ENCODE measurements around the gene STPG1.

STPG1 gene

GRCh38 chr1:24369801-24370200 is 43.8 kb downstream of the STPG1 start:
- Histone ChIP-seq H3K27me3 (ENCODE audit: insufficient read depth, low read length) (no peaks in the 10 kb centered on the region), H3K23ac (ENCODE audit: low read length) (no peak overlapping the region), H4K91ac (ENCODE audit: low read depth, low read length) (no peak overlapping the region), H3K79me2 (ENCODE audit: control insufficient read depth, insufficient read depth, low read length, poor library complexity) (no peaks in the 10 kb centered on the region), H3K9me3 (ENCODE audit: insufficient read depth, low read depth, low read length) (peaks cover 2% of the 10 kb centered on the region), H3K4me3 (ENCODE audit: low read depth, low read length) (no peak overlapping the region), H2BK120ac (ENCODE audit: insufficient read depth, low read length, poor library complexity) (no peak overlapping the region), H3K4ac (ENCODE audit: low read depth, low read length) (no peak overlapping the region), H3K27ac (ENCODE audit: low read depth, low read length) (no peak overlapping the region), H3K4me1 (ENCODE audit: control insufficient read depth in 1 of 2, insufficient read depth in 2 of 2, low read length in 2 of 2) (no peaks in the 10 kb centered on the region), H3K36me3 (ENCODE audit: control insufficient read depth in 1 of 2, insufficient read depth in 2 of 2, low read length in 2 of 2) (peaks cover 2% of the 10 kb centered on the region in 2 experiments), H3K14ac (ENCODE audit: low read length) (no peak overlapping the region), H3K4me2 (ENCODE audit: low read length) (no peak overlapping the region), H3K18ac (ENCODE audit: low read length) (no peak overlapping the region), H3K9ac (ENCODE audit: low read length) (no peak overlapping the region), H2AK5ac (ENCODE audit: low read length) (no peak overlapping the region), H2AFZ (ENCODE audit: insufficient read depth, low read length, poor library complexity) (no peak overlapping the region), H4K12ac (ENCODE audit: low read depth, low read length) (no peak overlapping the region), H2BK12ac (ENCODE audit: low read length) (no peak overlapping the region), H4K8ac (ENCODE audit: low read depth, low read length) (no peak overlapping the region), H2BK5ac (ENCODE audit: low read depth, low read length, poor library complexity) (no peak overlapping the region), H3K79me1 (ENCODE audit: low read length) (no peaks in the 10 kb centered on the region)
- DNase-seq = no peak
- no CpG with 5 or more reads among the region's 4 CpGs for WGBS (ENCODE audit: extremely low coverage, insufficient coverage, insufficient read length)

GRCh38 chr1:24369199-24369598 is 44.4 kb downstream of the STPG1 start:
- no peaks in the 10 kb centered on the region for H3K79me1 ChIP-seq (ENCODE audit: low read length)
- H3K18ac ChIP-seq (ENCODE audit: low read length) = no peak overlapping the region
- no peak overlapping the region for H3K4me3 ChIP-seq (ENCODE audit: low read depth, low read length)
- no peak overlapping the region for H2AK5ac ChIP-seq (ENCODE audit: low read length)
- no peak overlapping the region for H3K27ac ChIP-seq (ENCODE audit: low read depth, low read length)
- no peak overlapping the region for H2AFZ ChIP-seq (ENCODE audit: insufficient read depth, low read length, poor library complexity)
- H4K8ac ChIP-seq (ENCODE audit: low read depth, low read length) = no peak overlapping the region
- H3K27me3 ChIP-seq (ENCODE audit: insufficient read depth, low read length) = no peaks in the 10 kb centered on the region
- no peak overlapping the region for H3K14ac ChIP-seq (ENCODE audit: low read length)
- peaks cover 2% of the 10 kb centered on the region for H3K9me3 ChIP-seq (ENCODE audit: insufficient read depth, low read depth, low read length)
- H3K4ac ChIP-seq (ENCODE audit: low read depth, low read length) = no peak overlapping the region
- no peak overlapping the region for H3K9ac ChIP-seq (ENCODE audit: low read length)
- H3K36me3 ChIP-seq (ENCODE audit: control insufficient read depth in 1 of 2, insufficient read depth in 2 of 2, low read length in 2 of 2) = peaks cover 2% of the 10 kb centered on the region in 2 experiments
- no peaks in the 10 kb centered on the region for H3K4me1 ChIP-seq (ENCODE audit: control insufficient read depth in 1 of 2, insufficient read depth in 2 of 2, low read length in 2 of 2)
- no peak overlapping the region for H4K12ac ChIP-seq (ENCODE audit: low read depth, low read length)
- H2BK12ac ChIP-seq (ENCODE audit: low read length) = no peak overlapping the region
- H2BK120ac ChIP-seq (ENCODE audit: insufficient read depth, low read length, poor library complexity) = no peak overlapping the region
- H3K4me2 ChIP-seq (ENCODE audit: low read length) = no peak overlapping the region
- no peaks in the 10 kb centered on the region for H3K79me2 ChIP-seq (ENCODE audit: control insufficient read depth, insufficient read depth, low read length, poor library complexity)
- no peak overlapping the region for H4K91ac ChIP-seq (ENCODE audit: low read depth, low read length)
- DNase-seq = no peak
- WGBS (ENCODE audit: extremely low coverage, insufficient coverage, insufficient read length) = no CpG with 5 or more reads among the region's 4 CpGs
- no peak overlapping the region for H2BK5ac ChIP-seq (ENCODE audit: low read depth, low read length, poor library complexity)
- no peak overlapping the region for H3K23ac ChIP-seq (ENCODE audit: low read length)

GRCh38 chr1:24366707-24367106 is 46.9 kb downstream of the STPG1 start:
- Histone ChIP-seq H3K79me2 (ENCODE audit: control insufficient read depth, insufficient read depth, low read length, poor library complexity) (no peaks in the 10 kb centered on the region), H3K9me3 (ENCODE audit: insufficient read depth, low read depth, low read length) (no peaks in the 10 kb centered on the region), H2BK5ac (ENCODE audit: low read depth, low read length, poor library complexity) (no peak overlapping the region), H2AK5ac (ENCODE audit: low read length) (no peak overlapping the region), H3K79me1 (ENCODE audit: low read length) (no peaks in the 10 kb centered on the region), H4K12ac (ENCODE audit: low read depth, low read length) (no peak overlapping the region), H2BK120ac (ENCODE audit: insufficient read depth, low read length, poor library complexity) (no peak overlapping the region), H3K4me2 (ENCODE audit: low read length) (no peak overlapping the region), H3K27ac (ENCODE audit: low read depth, low read length) (no peak overlapping the region), H2AFZ (ENCODE audit: insufficient read depth, low read length, poor library complexity) (no peak overlapping the region), H4K8ac (ENCODE audit: low read depth, low read length) (no peak overlapping the region), H3K27me3 (ENCODE audit: insufficient read depth, low read length) (no peaks in the 10 kb centered on the region), H3K23ac (ENCODE audit: low read length) (no peak overlapping the region), H4K91ac (ENCODE audit: low read depth, low read length) (no peak overlapping the region), H2BK12ac (ENCODE audit: low read length) (no peak overlapping the region), H3K4me1 (ENCODE audit: control insufficient read depth in 1 of 2, insufficient read depth in 2 of 2, low read length in 2 of 2) (no peaks in the 10 kb centered on the region), H3K9ac (ENCODE audit: low read length) (no peak overlapping the region), H3K4ac (ENCODE audit: low read depth, low read length) (no peak overlapping the region), H3K18ac (ENCODE audit: low read length) (no peak overlapping the region), H3K4me3 (ENCODE audit: low read depth, low read length) (no peak overlapping the region), H3K36me3 (ENCODE audit: control insufficient read depth in 1 of 2, insufficient read depth in 2 of 2, low read length in 2 of 2) (peaks cover 2% of the 10 kb centered on the region in 2 experiments), H3K14ac (ENCODE audit: low read length) (no peak overlapping the region)
- DNase-seq = no peak
- no CpG with 5 or more reads among the region's 9 CpGs for WGBS (ENCODE audit: extremely low coverage, insufficient coverage, insufficient read length)

GRCh38 chr1:24364975-24365678 is 48.5 kb downstream of the STPG1 start:
- H2BK120ac ChIP-seq (ENCODE audit: insufficient read depth, low read length, poor library complexity) = no peak overlapping the region
- DNase-seq = peak in 1 of 2 donors; percentile 31
- peaks cover 2% of the 10 kb centered on the region in 2 experiments for H3K36me3 ChIP-seq (ENCODE audit: control insufficient read depth in 1 of 2, insufficient read depth in 2 of 2, low read length in 2 of 2)
- no peak overlapping the region for H3K27ac ChIP-seq (ENCODE audit: low read depth, low read length)
- no peaks in the 10 kb centered on the region for H3K4me1 ChIP-seq (ENCODE audit: control insufficient read depth in 1 of 2, insufficient read depth in 2 of 2, low read length in 2 of 2)
- no peaks in the 10 kb centered on the region for H3K27me3 ChIP-seq (ENCODE audit: insufficient read depth, low read length)
- H4K8ac ChIP-seq (ENCODE audit: low read depth, low read length) = no peak overlapping the region
- H3K79me2 ChIP-seq (ENCODE audit: control insufficient read depth, insufficient read depth, low read length, poor library complexity) = no peaks in the 10 kb centered on the region
- H4K91ac ChIP-seq (ENCODE audit: low read depth, low read length) = no peak overlapping the region
- no peak overlapping the region for H2AK5ac ChIP-seq (ENCODE audit: low read length)
- no peaks in the 10 kb centered on the region for H3K9me3 ChIP-seq (ENCODE audit: insufficient read depth, low read depth, low read length)
- no peak overlapping the region for H3K14ac ChIP-seq (ENCODE audit: low read length)
- no peak overlapping the region for H3K4me2 ChIP-seq (ENCODE audit: low read length)
- H3K79me1 ChIP-seq (ENCODE audit: low read length) = no peaks in the 10 kb centered on the region
- H2AFZ ChIP-seq (ENCODE audit: insufficient read depth, low read length, poor library complexity) = no peak overlapping the region
- no peak overlapping the region for H4K12ac ChIP-seq (ENCODE audit: low read depth, low read length)
- no peak overlapping the region for H3K4me3 ChIP-seq (ENCODE audit: low read depth, low read length)
- WGBS (ENCODE audit: extremely low coverage, insufficient coverage, insufficient read length) = no CpG with 5 or more reads among the region's 11 CpGs
- H3K18ac ChIP-seq (ENCODE audit: low read length) = no peak overlapping the region
- H3K23ac ChIP-seq (ENCODE audit: low read length) = no peak overlapping the region
- H2BK5ac ChIP-seq (ENCODE audit: low read depth, low read length, poor library complexity) = no peak overlapping the region
- no peak overlapping the region for H2BK12ac ChIP-seq (ENCODE audit: low read length)
- no peak overlapping the region for H3K9ac ChIP-seq (ENCODE audit: low read length)
- H3K4ac ChIP-seq (ENCODE audit: low read depth, low read length) = no peak overlapping the region
